ENCODE measurements around the gene MRPL24.

MRPL24 gene

DNA sequence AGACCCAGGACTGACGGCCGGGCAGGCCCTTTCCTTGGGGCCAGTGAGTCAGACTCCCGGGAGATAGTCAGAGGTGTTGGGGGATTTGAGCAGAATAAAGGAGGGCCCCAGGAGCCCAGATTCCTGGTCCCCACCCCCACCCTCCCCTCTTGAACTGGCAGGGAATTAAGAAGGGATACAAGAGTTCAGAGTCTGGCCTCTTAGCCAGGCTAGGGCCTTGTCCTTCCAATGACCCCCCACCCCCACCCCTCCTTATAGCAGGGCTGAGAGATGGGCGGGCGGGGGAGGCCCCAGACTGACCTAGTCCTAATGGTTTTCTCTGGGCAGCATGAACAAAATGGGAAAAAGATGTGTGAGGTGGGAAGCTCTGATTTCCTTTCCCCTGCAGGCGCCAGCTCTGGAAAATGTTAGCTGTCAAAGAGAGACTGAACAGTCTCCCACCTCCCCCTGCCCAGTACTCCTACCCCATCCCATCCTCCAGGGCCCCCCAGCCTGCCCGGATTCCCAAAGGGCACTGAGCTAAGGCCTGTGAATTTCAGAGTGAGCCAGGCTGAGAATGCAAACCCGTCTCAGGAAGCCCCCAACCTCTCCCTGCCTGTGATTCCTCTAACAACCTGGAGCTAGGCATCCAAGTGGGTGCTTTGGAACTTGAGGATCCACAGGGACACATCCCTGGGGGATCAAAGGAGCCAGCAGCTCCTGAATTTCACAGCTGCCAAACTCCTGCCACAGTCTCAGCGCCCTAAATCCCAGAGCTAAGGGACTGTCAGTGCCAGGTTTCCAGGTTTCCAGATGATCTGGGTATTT is 29.7 kb downstream of the MRPL24 start:
- no peak for DNase-seq (ENCODE audit: low read depth in 2 of 2, low spot score in 1 of 2)

DNA sequence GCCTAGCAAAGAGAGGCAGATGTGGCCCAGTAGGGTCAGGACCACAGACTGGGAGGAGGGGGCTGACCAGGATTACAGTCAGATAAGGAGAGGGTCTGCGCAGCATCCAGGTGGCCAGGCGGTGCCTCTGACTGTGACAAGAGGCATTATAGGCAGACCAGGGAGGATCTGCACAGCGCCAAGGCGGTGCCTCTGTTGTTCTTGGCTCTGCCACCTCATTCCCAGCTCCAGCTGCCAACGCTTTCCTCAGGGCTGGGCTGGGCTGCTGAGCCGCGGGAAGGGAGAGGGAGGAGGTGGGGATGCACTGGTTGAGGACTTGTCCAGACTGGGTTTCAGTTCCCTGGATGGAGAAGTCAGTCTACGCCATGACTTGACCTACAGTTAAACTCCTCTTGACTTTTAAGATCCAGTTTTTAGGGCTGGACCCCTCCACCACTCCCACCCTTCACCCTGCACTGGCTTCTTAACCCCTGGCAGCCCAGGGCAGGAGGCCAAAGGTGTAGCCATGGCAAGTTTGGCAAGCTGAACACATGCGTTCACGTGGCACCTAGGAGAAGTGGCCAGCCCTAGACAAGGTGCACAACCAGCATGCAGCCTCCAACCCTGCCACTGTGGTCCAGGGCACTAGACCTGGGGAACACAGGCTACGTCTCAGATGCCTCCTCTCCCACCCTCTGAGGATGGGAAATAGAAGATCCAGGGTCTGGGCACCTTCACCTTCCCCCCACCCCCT is 31.0 kb downstream of the MRPL24 start:
- DNase-seq (ENCODE audit: low read depth in 2 of 2, low spot score in 1 of 2) = no peak

- no peak for DNase-seq (ENCODE audit: low read depth in 2 of 2, low spot score in 1 of 2)
Measured at GRCh38 chr1:156709031-156709430, 31.9 kb downstream of the MRPL24 start.

DNA sequence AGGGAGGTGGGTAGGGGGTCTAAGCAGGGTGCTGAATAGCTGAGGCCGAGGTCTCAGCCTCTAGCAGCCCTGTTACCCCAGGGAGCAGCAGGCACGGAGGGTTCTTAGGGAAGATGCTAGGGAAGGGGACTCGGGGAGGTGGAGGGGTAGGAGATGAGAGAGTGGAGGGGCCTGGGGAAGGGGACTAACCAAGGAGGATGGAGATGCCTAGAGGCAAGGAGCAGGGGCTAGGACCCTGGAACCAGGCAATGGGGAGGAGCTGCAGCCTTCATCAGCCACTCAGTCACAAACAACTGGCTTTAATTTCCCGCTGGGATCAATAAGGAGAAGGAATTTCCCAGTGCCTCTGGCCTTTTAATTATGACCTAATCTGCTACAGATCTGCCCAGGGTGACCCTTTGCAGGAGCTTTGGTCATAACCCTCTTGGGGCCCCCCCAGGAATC is 32.6 kb downstream of the MRPL24 start:
- DNase-seq (ENCODE audit: low read depth in 2 of 2, low spot score in 1 of 2) = no peak

GRCh38 chr1:156707417-156708217 is 33.3 kb downstream of the MRPL24 start:
- no peak for DNase-seq (ENCODE audit: low read depth in 2 of 2, low spot score in 1 of 2)

GRCh38 chr1:156706657-156707416 is 34.1 kb downstream of the MRPL24 start:
- DNase-seq (ENCODE audit: low read depth in 2 of 2, low spot score in 1 of 2) = no peak

- DNase-seq (ENCODE audit: low read depth in 2 of 2, low spot score in 1 of 2) = peak in 1 of 2 donors; percentile 60
Measured at GRCh38 chr1:156705918-156706656, 34.8 kb downstream of the MRPL24 start.

DNA sequence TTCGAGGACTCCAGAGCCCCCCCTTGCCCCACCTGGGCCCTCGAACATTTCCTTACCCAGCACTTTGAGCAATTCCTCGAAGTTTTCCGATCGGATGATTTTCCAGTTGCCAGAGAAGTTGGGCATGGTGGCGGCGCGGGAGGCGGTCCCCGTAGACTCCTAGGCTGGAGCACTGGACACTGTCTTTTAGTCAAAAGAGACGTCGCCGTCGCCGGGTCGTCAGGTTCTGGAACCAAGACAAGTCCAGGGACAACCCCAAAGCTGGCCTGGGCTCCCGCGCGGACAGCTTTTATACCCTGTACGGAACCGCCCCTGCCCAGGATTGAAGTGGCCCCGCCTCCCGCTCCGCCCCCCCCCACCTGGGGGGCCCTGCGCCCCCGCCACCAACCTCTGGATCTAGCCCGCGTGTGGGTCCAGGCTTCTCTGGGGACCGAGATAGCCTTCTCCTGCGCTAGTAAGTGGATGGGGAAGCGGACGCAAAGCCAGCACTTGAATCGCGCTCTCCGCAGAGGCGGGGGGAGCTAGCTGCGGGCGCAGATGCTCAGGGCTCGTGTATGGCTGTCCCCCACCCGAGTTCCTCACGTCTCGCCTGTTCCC is 35.5 kb downstream of the MRPL24 start, which contains the start of gene CRABP2:
TSS of gene CRABP2 (minus strand) at position 263 of the 597 bp plus-strand sequence. CDS start at position 126, 137 bp downstream.
- no peak for DNase-seq (ENCODE audit: low read depth in 2 of 2, low spot score in 1 of 2)

GRCh38 chr1:156704930-156705320 is 36.0 kb downstream of the MRPL24 start:
- DNase-seq (ENCODE audit: low read depth in 2 of 2, low spot score in 1 of 2) = no peak

DNA sequence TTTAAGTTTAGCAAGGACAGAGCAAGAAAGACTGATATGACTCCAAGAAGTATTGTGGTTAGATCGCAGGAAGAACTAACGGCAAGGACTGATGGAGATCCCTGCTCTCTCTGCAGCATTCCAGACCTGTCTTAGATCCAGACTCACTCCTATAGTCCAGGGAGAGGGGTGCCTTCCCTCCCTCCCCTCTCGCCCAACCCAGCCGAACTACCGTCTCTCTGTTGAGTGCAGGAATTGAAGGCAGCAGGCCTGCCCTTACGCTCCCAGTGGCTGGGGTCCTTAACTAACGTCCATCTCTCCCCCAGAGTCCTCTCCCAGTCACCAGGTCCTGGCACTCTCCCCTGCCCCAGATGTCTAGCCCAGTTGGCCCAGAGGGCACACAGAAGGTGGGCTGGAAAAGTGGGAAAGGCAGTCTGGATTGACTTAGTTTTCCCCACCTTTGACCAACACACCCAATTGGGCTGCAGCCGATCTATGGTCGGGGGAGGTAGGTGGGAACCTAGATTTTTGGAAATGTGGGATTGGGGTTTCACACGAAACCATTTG is 36.6 kb downstream of the MRPL24 start:
- DNase-seq (ENCODE audit: low read depth in 2 of 2, low spot score in 1 of 2) = no peak

- no peak for DNase-seq (ENCODE audit: low read depth in 2 of 2, low spot score in 1 of 2)
Measured at GRCh38 chr1:156703741-156704140, 37.1 kb downstream of the MRPL24 start.

- DNase-seq (ENCODE audit: low read depth in 2 of 2, low spot score in 1 of 2) = no peak
Measured at GRCh38 chr1:156703336-156703735, 37.6 kb downstream of the MRPL24 start.

DNA sequence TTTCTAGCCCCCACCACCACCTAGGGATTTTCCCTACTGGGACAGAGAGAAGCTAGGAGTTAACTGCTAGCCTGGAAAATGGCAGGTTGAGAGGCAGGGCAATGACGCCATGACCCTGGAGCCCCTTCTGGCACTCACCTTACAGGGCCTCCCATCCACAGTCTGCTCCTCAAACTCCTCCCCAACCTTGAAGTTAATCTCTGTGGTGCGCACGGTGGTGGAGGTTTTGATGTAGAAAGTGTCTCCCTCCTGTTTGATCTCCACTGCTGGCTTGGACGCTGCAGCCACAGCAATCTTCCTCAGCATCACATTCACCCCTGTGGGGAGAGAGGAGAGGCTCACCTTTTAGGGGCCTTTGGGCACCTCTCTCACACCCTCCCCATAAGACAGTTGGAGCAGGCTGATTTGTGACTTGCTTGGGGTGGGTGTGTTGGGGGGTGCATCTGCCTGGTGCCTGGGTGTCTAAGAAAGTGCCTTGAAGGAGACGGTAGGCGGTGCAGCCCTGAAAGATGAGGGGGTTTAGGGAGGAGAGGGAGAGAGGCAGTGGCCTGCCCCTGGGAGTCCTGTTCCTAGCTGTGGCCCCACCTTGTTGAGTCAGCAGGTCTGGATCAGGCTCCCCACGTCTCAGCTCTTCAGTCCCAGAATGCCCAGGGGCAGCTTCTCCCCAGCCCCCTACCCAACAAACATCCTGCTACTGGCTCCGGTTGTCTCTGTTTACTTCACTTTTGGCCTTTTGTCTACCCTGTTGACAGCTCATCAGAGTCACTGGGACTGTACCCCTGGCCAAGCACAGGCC is 40.0 kb downstream of the MRPL24 start:
- DNase-seq (ENCODE audit: low read depth in 2 of 2, low spot score in 1 of 2) = no peak

GRCh38 chr1:156698995-156699394 is 41.9 kb downstream of the MRPL24 start:
- no peak for DNase-seq (ENCODE audit: low read depth in 2 of 2, low spot score in 1 of 2)

DNA sequence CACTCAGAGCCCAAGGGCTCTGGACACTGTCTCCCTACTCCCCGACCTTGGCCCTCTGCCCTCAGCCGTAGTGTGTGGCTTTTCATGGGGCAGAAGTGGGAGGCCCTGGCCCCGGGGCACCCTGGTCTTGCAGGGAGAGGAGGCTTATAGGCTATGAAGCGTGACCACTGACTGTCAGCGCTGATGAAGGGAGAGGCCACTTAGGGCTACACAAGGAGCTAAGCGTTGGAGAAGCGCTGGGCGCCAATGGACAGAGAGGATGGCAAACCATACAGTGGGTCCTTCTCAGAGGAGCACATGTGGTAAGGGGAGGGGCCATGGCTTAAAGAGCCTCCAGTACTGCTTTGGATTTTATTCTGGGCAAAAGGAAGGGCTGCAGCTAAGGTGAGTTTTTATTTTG is 43.4 kb downstream of the MRPL24 start:
- DNase-seq (ENCODE audit: low read depth in 2 of 2, low spot score in 1 of 2) = no peak

GRCh38 chr1:156696755-156697154 is 44.1 kb downstream of the MRPL24 start:
- no peak for DNase-seq (ENCODE audit: low read depth in 2 of 2, low spot score in 1 of 2)

- DNase-seq (ENCODE audit: low read depth in 2 of 2, low spot score in 1 of 2) = no peak
Measured at GRCh38 chr1:156694690-156694962, 46.3 kb downstream of the MRPL24 start.

- DNase-seq (ENCODE audit: low read depth in 2 of 2, low spot score in 1 of 2) = no peak
Measured at GRCh38 chr1:156693848-156694689, 46.8 kb downstream of the MRPL24 start.

All from stimulated activated CD8-positive, alpha-beta memory T cell treated with anti-CD3 and anti-CD28 coated beads, Interleukin-4, amount 100 ng/mL, for 4 hours (primary cell).